H1 (cell line): ENCODE results near the gene IRF4. TPM values are rescaled to one million over a fixed set of nuclear protein-coding genes. Genes with fewer than 3 reads are reported as not detected.

ENCODE experiments used
- BCL11A ChIP-seq, 2 experiments: IDR thresholded peaks; one replicate each; pipeline ENCODE4 v1.6.1; 2011; ENCODE audit warnings: low read depth in 2 of 2, low read length in 2 of 2, mild to moderate bottlenecking in 2 of 2
- CBX5 ChIP-seq: fragments of 300-800, 300-1000 bp; sonication (generic); IDR thresholded peaks from 2 replicates; pipeline ENCODE4 v1.7.1; 2016; ENCODE audit warnings: antibody characterized with exemption, low read length, low read depth
- JUND ChIP-seq: IDR thresholded peaks from 2 replicates; pipeline ENCODE4 v1.6.1; 2011; ENCODE audit warnings: mild to moderate bottlenecking, improper control_type of control experiment, low read length
- MAFK ChIP-seq: IDR thresholded peaks from 2 replicates; pipeline ENCODE4 v1.6.1; 2012; ENCODE audit warnings: low read depth, mild to moderate bottlenecking, improper control_type of control experiment, low read length
- PHF8 ChIP-seq: fragments of 200-600 bp; sonication (generic); conservative IDR thresholded peaks from 2 replicates; pipeline ENCODE4 v1.7.1; 2012; ENCODE audit warnings: low read depth, mild to moderate bottlenecking, inconsistent platforms, low read length, moderate library complexity
- RFX5 ChIP-seq: IDR thresholded peaks from 2 replicates; pipeline ENCODE4 v1.6.1; 2011; ENCODE audit warnings: low read depth, low read length, improper control_type of control experiment, borderline replicate concordance
- SAP30 ChIP-seq: fragments of 300-600 bp; sonication (generic); IDR thresholded peaks from 2 replicates; pipeline ENCODE4 v1.7.1; 2012; ENCODE audit warnings: low read length, moderate library complexity, mild to moderate bottlenecking, inconsistent platforms; ENCODE audit not compliant: insufficient read depth, insufficient replicate concordance
- SIRT6 ChIP-seq: IDR thresholded peaks from one replicate; pipeline ENCODE4 v1.7.1; 2012; ENCODE audit warnings: low read length, inconsistent platforms
- TBP ChIP-seq: IDR thresholded peaks from 2 replicates; pipeline ENCODE4 v1.6.1; 2011; ENCODE audit warnings: low read depth, low read length, improper control_type of control experiment
- polyA plus RNA-seq, 7 experiments: library from polyadenylated mRNA; depleted of rRNA in 3 of 7; stranded (reverse) in 5 of 7; unstranded in 2 of 7; fragments of >200 nt in 5 of 7; fragments of 200-250 nt in 2 of 7; gene quantifications; 1 replicate in 5 of 7; 2 replicates in 1 of 7; 4 replicates in 1 of 7; pipeline versions ENCODE4 v1.2.1 to v1.2.3, GENCODE V29; 2011 to 2013; ENCODE audit warnings: missing spikeins in 2 of 7, mixed read lengths in 2 of 7
- total RNA-seq: library from RNA; stranded (reverse); fragmentation: NEBNext Ultra II Directional; extraction: Animal tissue kit (Norgen Biotek cat#: 25700); gene quantifications from 2 replicates; pipeline ENCODE4 v1.2.1, GENCODE V29; 2021

Gene IRF4
- total and polyA plus RNA-seq, 2 of the 8 experiments (the other 6 are each of a cell fraction or from before 2014, with no cell fraction given), result 0.77 to 2.1 TPM

GRCh38 chr6:438634-439170 is 47.1 kb downstream of the IRF4 start (continued):
- TF ChIP-seq SAP30, result no peak
- TF ChIP-seq CBX5, result no peak
- TF ChIP-seq JUND, result no peak
- TF ChIP-seq BCL11A (IDR thresholded peaks at IDR 0.05; ENCODE audit: low read depth in 2 of 2, low read length in 2 of 2), result no peak
- no peak for TF ChIP-seq PHF8
- TF ChIP-seq SIRT6, result no peak
- no peak for TF ChIP-seq RFX5
- no peak for TF ChIP-seq MAFK
- TF ChIP-seq TBP, result no peak
